GM21529 (cell line): ENCODE measurements around the gene NAA25.

Source experiments
- ATAC-seq: cut with Tn5 transposase; IDR thresholded peaks from one replicate; pipeline ENCODE4 v1.9.1; 2021; ENCODE audit not compliant: unreplicated experiment

Gene NAA25

DNA sequence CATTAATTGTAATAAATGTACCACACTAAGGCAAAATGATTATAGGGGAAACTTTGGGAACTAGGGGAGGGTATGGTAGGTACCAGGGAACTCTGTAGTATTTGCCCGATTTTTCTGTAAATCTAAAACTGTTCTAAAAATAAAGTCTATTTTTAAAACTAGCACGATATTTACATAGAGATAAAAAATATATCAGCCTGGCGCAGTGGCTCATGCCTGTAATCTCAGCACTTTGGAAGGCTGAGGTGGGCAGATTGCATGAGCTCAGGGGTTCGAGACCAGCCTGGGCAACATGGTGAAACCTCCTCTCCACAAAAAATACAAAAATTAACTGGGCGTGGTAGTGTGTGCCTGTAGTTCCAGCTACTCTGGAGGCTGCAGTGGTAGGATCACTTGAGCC, 128.0 kb downstream of the NAA25 start:
- no peak for ATAC-seq

DNA sequence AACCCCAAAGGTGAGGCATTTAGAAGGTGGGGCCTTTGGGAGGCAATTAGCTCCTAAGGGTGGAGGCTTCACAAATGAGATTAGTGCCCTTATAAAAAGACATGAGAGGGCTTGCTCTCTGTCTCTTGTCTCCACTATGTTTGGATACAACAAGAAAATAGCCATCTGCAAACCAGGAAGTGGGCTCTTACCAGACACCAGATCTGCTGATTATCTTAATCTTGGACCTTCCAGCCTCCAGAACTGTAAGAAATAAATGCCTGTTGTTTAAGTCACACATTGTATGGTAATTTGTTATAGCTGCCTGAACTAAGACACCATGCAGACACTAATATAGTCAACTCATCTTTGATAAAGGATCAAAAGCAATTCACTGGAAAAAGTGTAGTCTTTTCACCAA, 130.0 kb downstream of the NAA25 start:
- no peak for ATAC-seq

DNA sequence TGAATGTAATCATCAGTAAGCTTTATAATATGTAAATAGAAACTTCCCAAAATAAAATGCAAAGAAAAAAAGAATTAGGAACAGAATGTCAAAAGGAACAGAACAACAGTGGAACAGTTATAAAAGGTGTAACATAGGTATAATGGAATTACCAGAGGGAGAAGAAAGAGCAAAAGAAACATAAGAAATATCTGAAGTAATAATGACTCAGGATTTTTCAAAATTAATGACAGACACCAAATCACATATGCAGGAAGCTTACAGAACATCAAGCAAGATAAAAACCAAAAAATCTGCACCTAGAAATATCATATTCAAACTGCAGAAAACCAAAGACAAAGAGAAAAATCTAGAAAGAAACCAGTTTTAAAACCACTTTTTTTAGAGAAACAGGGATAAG, 131.7 kb downstream of the NAA25 start:
- no peak for ATAC-seq
